Osteoblast (primary cell): ENCODE data around the gene RBPMS2. TPM values are rescaled to one million over a fixed set of nuclear protein-coding genes. Genes with fewer than 3 reads are reported as not detected.

Experiments used
- DNase-seq: peaks from one replicate; pipeline ENCODE4 v3.0.0; 2011; ENCODE audit warnings: low spot score, mixed read lengths; ENCODE audit not compliant: insufficient read length; ENCODE audit errors: missing footprints
- H2AFZ ChIP-seq: 2 replicates; pipeline ENCODE4 v1.6.0; 2011; ENCODE audit warnings: mild to moderate bottlenecking, low read length
- H3K27ac ChIP-seq: 2 replicates; pipeline ENCODE4 v1.5.1; 2011; ENCODE audit warnings: mild to moderate bottlenecking, low read depth, low read length, moderate library complexity
- H3K27me3 ChIP-seq: 2 replicates; pipeline ENCODE4 v1.6.0; 2012; ENCODE audit warnings: mild to moderate bottlenecking, control low read depth, inconsistent platforms, low read length, moderate library complexity; ENCODE audit not compliant: insufficient read depth
- H3K36me3 ChIP-seq: 2 replicates; pipeline ENCODE4 v1.5.1; 2011; ENCODE audit warnings: mild to moderate bottlenecking, low read length, control low read depth, moderate library complexity; ENCODE audit not compliant: insufficient read depth
- H3K4me1 ChIP-seq: 2 replicates; pipeline ENCODE4 v1.5.1; 2011; ENCODE audit warnings: mild to moderate bottlenecking, low read length, control low read depth, moderate library complexity; ENCODE audit not compliant: insufficient read depth
- H3K4me2 ChIP-seq: 2 replicates; pipeline ENCODE4 v1.6.0; 2011; ENCODE audit warnings: mild to moderate bottlenecking, low read length; ENCODE audit not compliant: insufficient read depth
- H3K4me3 ChIP-seq: fragments of 200-600 bp; sonication (generic); 3 replicates; pipeline ENCODE4 v1.5.1; 2012; ENCODE audit warnings: mild to moderate bottlenecking, low read length, inconsistent platforms; ENCODE audit not compliant: insufficient read depth
- H3K79me2 ChIP-seq: 2 replicates; pipeline ENCODE4 v1.6.0; 2012; ENCODE audit warnings: mild to moderate bottlenecking, low read length, control low read depth, inconsistent platforms; ENCODE audit not compliant: insufficient read depth
- H3K9me3 ChIP-seq: 2 replicates; pipeline ENCODE4 v1.5.1; 2011; ENCODE audit warnings: low read depth, low read length, control low read depth
- H4K20me1 ChIP-seq: 2 replicates; pipeline ENCODE4 v1.6.0; 2012; ENCODE audit warnings: mild to moderate bottlenecking, low read length, control low read depth; ENCODE audit not compliant: insufficient read depth
- CTCF ChIP-seq: IDR thresholded peaks from 2 replicates; pipeline ENCODE4 v1.5.1; 2011; ENCODE audit warnings: mild to moderate bottlenecking, low read depth, low read length, moderate library complexity; ENCODE audit errors: extremely low read depth
- total RNA-seq: library from RNA; depleted of rRNA; stranded (reverse); fragments of >200 nt; gene quantifications from 2 replicates; pipeline ENCODE4 v1.2.3, GENCODE V29; 2012

The RBPMS2 gene
- total RNA-seq, 1 donor, result not detected

- H2AFZ ChIP-seq, result no peak overlapping the region
These were observed 12.8 kb downstream of the RBPMS2 start for GRCh38 chr15:64762546-64762945.

GRCh38 chr15:64761156-64761555 is 14.2 kb downstream of the RBPMS2 start:
- Histone ChIP-seq H2AFZ (no peak overlapping the region), H3K4me3 (no peak overlapping the region), H3K27me3 (no peaks in the 10 kb centered on the region), H3K27ac (no peak overlapping the region), H3K4me1 (no peaks in the 10 kb centered on the region), H4K20me1 (no peaks in the 10 kb centered on the region), H3K36me3 (no peaks in the 10 kb centered on the region), H3K79me2 (no peaks in the 10 kb centered on the region), H3K9me3 (no peaks in the 10 kb centered on the region), H3K4me2 (no peak overlapping the region)
- TF ChIP-seq CTCF, result no peak
- DNase-seq, result peak; percentile 49

More at GRCh38 chr15:64762546-64762945, 12.8 kb downstream of the RBPMS2 start:
- no peaks in the 10 kb centered on the region for H3K27me3 ChIP-seq
- no peaks in the 10 kb centered on the region for H3K4me1 ChIP-seq
- H3K27ac ChIP-seq, result no peak overlapping the region
- no peaks in the 10 kb centered on the region for H3K36me3 ChIP-seq
- no peak overlapping the region for H3K4me3 ChIP-seq
- H3K4me2 ChIP-seq, result no peak overlapping the region
- no peak for TF ChIP-seq CTCF
- no peaks in the 10 kb centered on the region for H4K20me1 ChIP-seq
- H3K9me3 ChIP-seq, result no peaks in the 10 kb centered on the region
- peak; percentile 38 for DNase-seq
- H3K79me2 ChIP-seq, result no peaks in the 10 kb centered on the region

GRCh38 chr15:64760056-64760455 is 15.3 kb downstream of the RBPMS2 start:
- no peak for TF ChIP-seq CTCF
- no peaks in the 10 kb centered on the region for H3K79me2 ChIP-seq
- H4K20me1 ChIP-seq, result no peaks in the 10 kb centered on the region
- peak; percentile 50 for DNase-seq
- no peaks in the 10 kb centered on the region for H3K4me1 ChIP-seq
- no peak overlapping the region for H3K4me2 ChIP-seq
- H3K27ac ChIP-seq, result no peak overlapping the region
- no peaks in the 10 kb centered on the region for H3K36me3 ChIP-seq
- H3K9me3 ChIP-seq, result no peaks in the 10 kb centered on the region
- H3K4me3 ChIP-seq, result no peak overlapping the region
- no peaks in the 10 kb centered on the region for H3K27me3 ChIP-seq
- H2AFZ ChIP-seq, result no peak overlapping the region

GRCh38 chr15:64755427-64755940 is 19.9 kb downstream of the RBPMS2 start:
- no peaks in the 10 kb centered on the region for H3K27me3 ChIP-seq
- no peak overlapping the region for H3K4me2 ChIP-seq
- TF ChIP-seq CTCF, result no peak
- peaks cover 4% of the 10 kb centered on the region for H3K4me1 ChIP-seq
- no peak overlapping the region for H3K27ac ChIP-seq
- no peak overlapping the region for H2AFZ ChIP-seq
- peak; percentile 32 for DNase-seq
- H3K79me2 ChIP-seq, result no peaks in the 10 kb centered on the region
- H3K9me3 ChIP-seq, result no peaks in the 10 kb centered on the region
- H3K36me3 ChIP-seq, result no peaks in the 10 kb centered on the region
- no peak overlapping the region for H3K4me3 ChIP-seq
- H4K20me1 ChIP-seq, result no peaks in the 10 kb centered on the region
